HEK293 (cell line): ENCODE data around the gene JAM3.

Experiments
- CTCF ChIA-PET: fragments of 350-600 bp; formaldehyde crosslinking; extraction: SDS; loops from one replicate; lab custom pipeline; 2021; ENCODE audit warnings: antibody characterized with exemption; lab: Yijun Ruan, JAX
- POLR2A ChIA-PET: fragments of 300-600 bp; formaldehyde crosslinking; extraction: SDS; loops from one replicate; lab custom pipeline; 2020; ENCODE audit warnings: antibody characterized with exemption, inconsistent platforms; lab: Yijun Ruan, JAX
- H3K27ac ChIP-seq: fragments of 200-500 bp; sonication (Bioruptor generic); 2 replicates; pipeline ENCODE4 v1.5.1; 2014; ENCODE audit warnings: low read depth, low read length, control low read depth, inconsistent platforms; ENCODE audit errors: extremely low read depth
- H3K36me3 ChIP-seq, 2 experiments: fragments of 200-500 bp in 1 of 2; sonication (Bioruptor generic) in 1 of 2; 1 replicate in 1 of 2; 2 replicates in 1 of 2; pipeline ENCODE4 v1.5.1; 2014 to 2017; ENCODE audit warnings: inconsistent platforms in 2 of 2, low read length in 2 of 2; ENCODE audit not compliant: control insufficient read depth in 2 of 2, insufficient read depth in 1 of 2
- H3K4me1 ChIP-seq: fragments of 200-500 bp; sonication (Bioruptor generic); 2 replicates; pipeline ENCODE4 v1.5.1; 2014; ENCODE audit warnings: mild to moderate bottlenecking, low read length, inconsistent platforms; ENCODE audit not compliant: control insufficient read depth, insufficient read depth
- H3K4me3 ChIP-seq: 2 replicates; pipeline ENCODE4 v1.5.1; 2011; ENCODE audit warnings: low read depth, mild to moderate bottlenecking, control low read depth, low read length, moderate library complexity
- H3K9me3 ChIP-seq: fragments of 200-500 bp; sonication (Bioruptor generic); 2 replicates; pipeline ENCODE4 v1.5.1; 2014; ENCODE audit warnings: low read depth, low read length, inconsistent platforms; ENCODE audit not compliant: control insufficient read depth, insufficient read depth
- EGR2 ChIP-seq: fragments of 450-650 bp; formaldehyde crosslinking; IDR thresholded peaks from 2 replicates; pipeline ENCODE4 v1.5.1; 2016; ENCODE audit warnings: low read depth, missing biosample characterization, missing genetic modification characterization
- GLI4 ChIP-seq: fragments of 450-650 bp; formaldehyde crosslinking; IDR thresholded peaks from 2 replicates; pipeline ENCODE4 v1.5.1; 2016; ENCODE audit warnings: missing biosample characterization, missing genetic modification characterization
- GLIS2 ChIP-seq: fragments of 450-650 bp; formaldehyde crosslinking; IDR thresholded peaks from 2 replicates; pipeline ENCODE4 v1.5.1; 2016; ENCODE audit warnings: missing biosample characterization, missing genetic modification characterization
- HOXA7 ChIP-seq: sonication (generic); formaldehyde crosslinking; IDR thresholded peaks from 2 replicates; pipeline ENCODE4 v1.8.1; 2022; ENCODE audit warnings: missing genetic modification reagents, borderline replicate concordance
- HOXC10 ChIP-seq: sonication (generic); formaldehyde crosslinking; IDR thresholded peaks from 2 replicates; pipeline ENCODE4 v1.8.1; 2023; ENCODE audit warnings: mild to moderate bottlenecking, missing genetic modification reagents
- HOXD13 ChIP-seq: sonication (generic); formaldehyde crosslinking; IDR thresholded peaks from 2 replicates; pipeline ENCODE4 v1.8.0; 2022; ENCODE audit warnings: missing genetic modification reagents, borderline replicate concordance
- PRDM1 ChIP-seq: fragments of 450-650 bp; formaldehyde crosslinking; IDR thresholded peaks from 2 replicates; pipeline ENCODE4; 2016; ENCODE audit warnings: missing biosample characterization, missing genetic modification characterization
- SP2 ChIP-seq: fragments of 450-650 bp; formaldehyde crosslinking; IDR thresholded peaks from 2 replicates; pipeline ENCODE4 v1.5.1; 2016; ENCODE audit warnings: missing biosample characterization, missing genetic modification characterization
- YY2 ChIP-seq: fragments of 450-650 bp; formaldehyde crosslinking; IDR thresholded peaks from 2 replicates; pipeline ENCODE4 v1.5.1; 2016; ENCODE audit warnings: missing biosample characterization, missing genetic modification characterization
- ZBTB6 ChIP-seq: fragments of 450-650 bp; formaldehyde crosslinking; IDR thresholded peaks from 2 replicates; pipeline ENCODE4 v1.5.1; 2017; ENCODE audit warnings: missing biosample characterization, missing genetic modification characterization
- ZEB2 ChIP-seq: fragments of 450-650 bp; formaldehyde crosslinking; IDR thresholded peaks from 2 replicates; pipeline ENCODE4 v1.5.1; 2016; ENCODE audit warnings: missing biosample characterization, missing genetic modification characterization
- ZFHX2 ChIP-seq: fragments of 450-650 bp; formaldehyde crosslinking; conservative IDR thresholded peaks from 2 replicates; pipeline ENCODE4 v1.5.1; 2016; ENCODE audit warnings: missing biosample characterization, missing genetic modification characterization
- ZNF157 ChIP-seq: fragments of 450-650 bp; formaldehyde crosslinking; IDR thresholded peaks from 2 replicates; pipeline ENCODE4 v1.5.1; 2016; ENCODE audit warnings: missing biosample characterization, missing genetic modification characterization
- ZNF16 ChIP-seq: fragments of 450-650 bp; formaldehyde crosslinking; IDR thresholded peaks from 2 replicates; pipeline ENCODE4 v1.5.1; 2016; ENCODE audit warnings: low read depth, missing biosample characterization, missing genetic modification characterization
- ZNF2 ChIP-seq: fragments of 450-650 bp; formaldehyde crosslinking; IDR thresholded peaks from 2 replicates; pipeline ENCODE4 v1.5.1; 2016; ENCODE audit warnings: missing biosample characterization, missing genetic modification characterization
- ZNF221 ChIP-seq: fragments of 450-650 bp; formaldehyde crosslinking; IDR thresholded peaks from 2 replicates; pipeline ENCODE4 v1.5.1; 2017; ENCODE audit warnings: missing biosample characterization, missing genetic modification characterization, borderline replicate concordance
- ZNF274 ChIP-seq, 2 experiments: fragments of 200-500 bp in 1 of 2; fragments of 450-650 bp in 1 of 2; sonication (Bioruptor generic) in 1 of 2; formaldehyde crosslinking in 1 of 2; IDR thresholded peaks; 2 replicates each; pipeline versions ENCODE4 v1.5.1 to v1.6.1; 2014 to 2016; ENCODE audit warnings: borderline replicate concordance in 1 of 2, inconsistent platforms in 1 of 2, low read length in 1 of 2, missing biosample characterization in 1 of 2, missing genetic modification characterization in 1 of 2
- ZNF280C ChIP-seq: fragments of 450-650 bp; formaldehyde crosslinking; IDR thresholded peaks from 2 replicates; pipeline ENCODE4 v1.5.1; 2016; ENCODE audit warnings: missing biosample characterization, missing genetic modification characterization
- ZNF302 ChIP-seq: fragments of 450-650 bp; formaldehyde crosslinking; IDR thresholded peaks from 2 replicates; pipeline ENCODE4 v1.5.1; 2016; ENCODE audit warnings: missing biosample characterization, missing genetic modification characterization, low read depth
- ZNF350 ChIP-seq: fragments of 450-650 bp; formaldehyde crosslinking; IDR thresholded peaks from 2 replicates; pipeline ENCODE4 v1.5.0; 2017; ENCODE audit warnings: missing biosample characterization, mild to moderate bottlenecking, missing genetic modification characterization
- ZNF362 ChIP-seq: fragments of 450-650 bp; formaldehyde crosslinking; IDR thresholded peaks from 2 replicates; pipeline ENCODE4 v1.5.1; 2016; ENCODE audit warnings: missing biosample characterization, missing genetic modification characterization
- ZNF37A ChIP-seq: fragments of 450-650 bp; IDR thresholded peaks from 2 replicates; pipeline ENCODE4 v1.5.1; 2018; ENCODE audit warnings: missing biosample characterization, missing genetic modification characterization
- ZNF624 ChIP-seq: fragments of 450-650 bp; formaldehyde crosslinking; IDR thresholded peaks from 2 replicates; pipeline ENCODE4 v1.5.1; 2017; ENCODE audit warnings: missing biosample characterization, missing genetic modification characterization
- ZNF704 ChIP-seq: fragments of 450-650 bp; formaldehyde crosslinking; IDR thresholded peaks from 2 replicates; pipeline ENCODE4 v1.5.1; 2016; ENCODE audit warnings: missing biosample characterization, missing genetic modification characterization
- ZNF792 ChIP-seq: fragments of 450-650 bp; formaldehyde crosslinking; IDR thresholded peaks from 2 replicates; pipeline ENCODE4 v1.5.1; 2016; ENCODE audit warnings: missing biosample characterization, missing genetic modification characterization
- ZSCAN18 ChIP-seq: fragments of 450-650 bp; formaldehyde crosslinking; IDR thresholded peaks from 2 replicates; pipeline ENCODE4 v1.5.1; 2016; ENCODE audit warnings: missing biosample characterization, missing genetic modification characterization
- ZSCAN5A ChIP-seq: fragments of 450-650 bp; formaldehyde crosslinking; IDR thresholded peaks from 2 replicates; pipeline ENCODE4 v1.5.1; 2016; ENCODE audit warnings: missing biosample characterization, missing genetic modification characterization

The JAM3 gene

GRCh38 chr11:134019500-134019899 is 49.4 kb upstream of the JAM3 start:
- Histone ChIP-seq H3K4me1 (no peaks in the 10 kb centered on the region), H3K4me3 (no peak overlapping the region)

GRCh38 chr11:134020598-134020997 is 48.3 kb upstream of the JAM3 start:
- Histone ChIP-seq H3K27ac (no peak overlapping the region), H3K36me3 (no peaks in the 10 kb centered on the region), H3K4me3 (no peak overlapping the region), H3K4me1 (no peaks in the 10 kb centered on the region), H3K9me3 (no peaks in the 10 kb centered on the region)
- ChIA-PET CTCF (interaction anchor here (0.7 to 1.4 kb wide), 4 partner anchors 10 to 31 kb away, joined by 3 read pairs; no protein-coding TSS in a partner anchor), POLR2A (no interaction called here)
- TF ChIP-seq ZNF274 (IDR thresholded peaks at IDR 0.05; ENCODE audit: low read length) (no peak), ZNF274 (tag by site-specific recombination; IDR thresholded peaks at IDR 0.05; ENCODE audit: borderline replicate concordance) (no peak), ZSCAN5A (tag by site-specific recombination) (no peak), GLIS2 (tag by site-specific recombination) (no peak), ZNF157 (tag by site-specific recombination) (no peak), ZFHX2 (tag by site-specific recombination) (peak; percentile 57), ZNF624 (no peak), ZNF302 (tag by site-specific recombination) (no peak), ZBTB6 (tag by site-specific recombination) (no peak), HOXA7 (no peak), GLI4 (no peak), ZNF16 (no peak), ZNF37A (tag by site-specific recombination) (no peak), EGR2 (tag by site-specific recombination) (peak; percentile 85)

More at GRCh38 chr11:134019500-134019899, 49.4 kb upstream of the JAM3 start:
- TF ChIP-seq YY2 (tag by site-specific recombination): no peak
- no peak for TF ChIP-seq ZNF362 (tag by site-specific recombination)
- no peak for TF ChIP-seq ZNF2
- no peak for TF ChIP-seq SP2 (tag by site-specific recombination)
- TF ChIP-seq ZNF280C: no peak
- TF ChIP-seq HOXC10: no peak
- TF ChIP-seq ZNF704 (tag by site-specific recombination): no peak
- TF ChIP-seq ZEB2 (tag by site-specific recombination): no peak
- no peak for TF ChIP-seq ZSCAN18
- TF ChIP-seq ZNF792: no peak
- no peak for TF ChIP-seq PRDM1 (tag by site-specific recombination)
- no peak for TF ChIP-seq ZNF350 (tag by site-specific recombination)
- TF ChIP-seq ZNF221 (tag by site-specific recombination): no peak
- no peak for TF ChIP-seq HOXD13 (CRISPR knock-in tag)
- Histone ChIP-seq H3K36me3 (no peaks in the 10 kb centered on the region), H3K27ac (no peak overlapping the region), H3K9me3 (no peaks in the 10 kb centered on the region)
- ChIA-PET POLR2A (interaction anchor here (1.2 kb wide), 1 partner anchor 18 kb away, joined by 4 read pairs; no protein-coding TSS in a partner anchor), CTCF (interaction anchor here (0.8 to 1.4 kb wide), 2 partner anchors 10 to 32 kb away, joined by 3 read pairs; no protein-coding TSS in a partner anchor)
